ENCODE results near the gene UTS2R.
"Not testable (repeated sequence)": the region's sequence is repeated elsewhere in the genome, so short reads cannot be mapped to it uniquely, and the experiment has no call there.

Gene UTS2R

GRCh38 chr17:82334622-82335394, 36.8 kb upstream of the UTS2R start:
- peak in 1 of 5 donors; percentile 43 for DNase-seq

DNA sequence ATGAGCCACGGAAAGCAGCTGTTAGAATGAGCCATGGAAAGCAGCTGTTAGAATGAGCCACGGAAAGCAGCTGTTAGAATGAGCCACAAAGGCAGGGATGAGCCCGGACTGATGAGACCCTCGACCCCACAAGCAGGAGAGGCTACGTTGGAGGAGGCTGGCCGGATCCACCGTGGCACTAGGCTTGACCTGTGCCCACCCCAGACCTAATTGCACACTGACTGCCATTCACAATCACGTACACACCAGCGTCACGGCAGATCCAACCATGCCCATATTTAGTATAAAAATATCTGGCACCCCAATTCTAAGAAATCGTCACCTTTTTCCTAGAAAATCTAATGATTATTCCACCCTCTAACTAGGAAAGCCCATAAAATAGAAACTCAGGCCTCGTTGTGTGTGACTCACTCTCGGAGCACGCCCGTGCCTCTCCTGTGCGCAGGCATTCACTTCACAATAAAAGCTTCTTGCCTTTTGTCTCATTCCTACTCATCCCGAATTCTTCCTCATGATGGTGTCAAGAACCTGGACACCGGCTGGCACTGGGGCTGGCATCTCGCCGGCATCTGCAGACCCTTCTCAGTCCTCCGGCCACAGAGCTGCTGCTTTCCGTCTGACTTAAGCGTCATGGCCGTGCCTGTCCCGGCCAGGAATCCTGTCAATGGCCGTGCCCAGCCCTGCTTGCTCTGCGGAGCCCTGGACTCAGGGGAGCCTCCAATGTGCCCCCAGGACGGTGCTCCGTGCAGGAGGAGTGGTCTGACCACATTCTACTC, 32.5 kb upstream of the UTS2R start:
- peak in 1 of 5 donors; percentile 25 for DNase-seq

DNA sequence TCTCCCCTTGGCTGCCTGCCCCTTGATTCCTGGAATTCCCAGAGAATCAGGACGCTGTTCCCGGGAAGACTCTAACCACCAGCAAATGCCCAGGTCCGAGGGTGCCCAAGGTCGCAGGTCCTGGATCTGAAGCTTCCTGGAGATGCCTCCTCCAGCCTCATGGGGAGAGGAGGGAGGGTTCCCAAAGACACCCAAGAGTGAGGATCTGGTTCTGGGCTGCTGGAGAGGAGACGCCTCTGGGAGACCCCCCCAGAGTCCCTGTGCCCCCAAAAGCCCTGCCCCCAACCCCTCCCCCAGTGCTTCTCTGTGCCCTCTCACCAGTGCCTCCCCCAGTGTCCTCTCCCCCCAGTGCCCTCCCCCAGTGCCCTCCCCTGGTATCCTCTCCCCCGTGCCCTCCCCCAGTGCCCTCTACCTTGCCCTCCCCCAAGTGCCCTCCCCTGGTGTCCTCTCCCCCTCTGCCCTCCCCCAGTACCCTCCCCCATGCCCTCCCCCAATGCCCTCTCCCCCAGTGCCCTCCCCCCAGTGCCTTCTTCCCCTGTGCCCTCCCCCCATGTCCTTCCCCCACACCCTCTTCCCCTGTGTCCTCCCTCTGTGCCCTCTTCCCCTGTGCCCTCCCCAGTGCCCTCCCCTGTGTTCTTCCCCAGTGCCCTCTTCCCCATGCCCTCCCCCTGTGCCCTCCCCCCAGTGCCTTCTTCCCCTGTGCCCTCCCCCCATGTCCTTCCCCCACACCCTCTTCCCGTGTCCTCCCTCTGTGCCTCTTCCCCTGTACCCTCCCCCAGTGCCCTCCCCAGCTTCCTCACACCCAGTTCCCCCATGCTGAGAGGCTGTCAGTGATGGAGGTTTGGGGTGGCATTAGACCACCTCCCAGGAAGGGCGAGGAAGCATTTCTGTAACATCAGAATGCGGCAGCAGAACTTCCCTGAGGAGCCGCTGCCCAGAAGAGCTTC, 31.7 kb upstream of the UTS2R start:
- no peak for DNase-seq

DNA sequence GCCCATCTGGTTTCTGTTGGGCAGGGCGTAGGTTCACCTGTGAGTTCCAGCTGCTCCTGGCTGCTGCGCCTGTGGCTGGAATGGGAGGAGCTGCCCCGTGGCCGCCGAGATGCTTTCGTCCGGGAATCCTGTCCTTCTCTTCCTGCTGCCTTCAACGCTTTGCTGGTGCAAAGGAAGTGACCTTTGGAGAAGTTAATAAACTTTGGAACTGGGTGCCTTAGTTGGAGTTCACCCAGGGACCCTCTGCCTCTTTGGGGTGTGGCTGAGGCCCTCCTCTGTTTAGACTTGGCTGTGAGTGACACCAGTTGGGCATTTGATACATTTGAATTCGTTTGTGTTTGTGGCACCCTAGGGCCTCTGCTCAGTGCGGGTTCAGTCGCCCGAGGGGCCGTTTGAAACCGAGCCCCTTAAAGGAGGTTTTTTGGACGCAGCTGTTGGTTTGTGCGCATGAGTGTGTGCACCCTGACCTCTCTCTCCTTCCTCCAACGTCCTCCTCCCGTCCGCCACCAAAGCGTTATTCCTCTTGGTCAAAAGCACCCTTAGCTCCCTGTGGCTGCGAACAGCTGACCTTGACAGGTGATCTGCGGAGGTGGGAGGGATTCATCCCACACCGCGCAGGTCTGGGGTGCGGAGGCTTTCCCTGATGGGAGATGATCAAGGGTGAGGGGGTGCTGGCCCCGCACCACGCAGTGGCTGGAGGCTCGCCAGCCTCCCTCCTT, 29.0 kb upstream of the UTS2R start:
- DNase-seq, result no peak

GRCh38 chr17:82343560-82343959, 28.0 kb upstream of the UTS2R start:
- no peak for DNase-seq

- DNase-seq, result no peak
Observed at GRCh38 chr17:82344175-82344907, 27.2 kb upstream of the UTS2R start.

DNA sequence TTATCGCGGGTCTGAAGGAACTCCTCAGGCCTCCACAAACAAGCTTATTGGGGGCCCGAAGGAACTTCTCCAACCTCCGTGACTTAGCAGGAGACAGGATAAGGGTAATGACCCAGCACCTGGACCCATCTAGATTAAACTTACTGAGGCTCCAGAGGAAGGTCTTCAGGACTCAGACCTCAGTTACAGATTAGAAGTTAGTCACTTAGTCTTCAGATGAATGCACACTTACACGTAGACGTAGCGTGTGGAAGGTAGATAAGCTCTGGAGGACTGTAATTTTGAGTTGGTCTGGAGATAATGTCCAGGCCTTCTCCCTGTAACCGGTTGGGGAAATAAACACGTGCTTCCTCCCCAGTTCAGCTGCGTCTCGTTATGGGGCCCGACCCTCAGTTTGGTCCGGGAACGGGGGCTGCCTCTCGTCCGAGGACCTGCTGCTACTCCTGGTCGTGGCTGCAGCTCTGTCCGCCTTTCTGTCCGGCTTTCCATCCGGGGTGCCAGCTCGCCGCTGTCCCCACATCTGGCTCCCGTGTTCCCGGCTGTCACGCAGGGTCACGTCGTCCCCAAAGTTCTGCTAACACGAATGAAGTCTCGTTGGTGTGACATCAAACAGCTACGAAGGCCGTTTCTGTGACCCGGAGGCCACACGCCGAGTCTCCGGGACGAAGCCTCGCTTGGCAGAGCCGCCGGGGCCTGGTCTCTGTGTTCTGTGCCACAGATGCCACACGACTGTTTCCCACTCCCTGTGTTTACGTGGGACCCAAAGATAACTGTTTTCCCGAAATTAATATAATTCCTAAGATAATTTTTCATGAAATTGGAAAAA, 26.2 kb upstream of the UTS2R start:
- DNase-seq, result no peak

DNA sequence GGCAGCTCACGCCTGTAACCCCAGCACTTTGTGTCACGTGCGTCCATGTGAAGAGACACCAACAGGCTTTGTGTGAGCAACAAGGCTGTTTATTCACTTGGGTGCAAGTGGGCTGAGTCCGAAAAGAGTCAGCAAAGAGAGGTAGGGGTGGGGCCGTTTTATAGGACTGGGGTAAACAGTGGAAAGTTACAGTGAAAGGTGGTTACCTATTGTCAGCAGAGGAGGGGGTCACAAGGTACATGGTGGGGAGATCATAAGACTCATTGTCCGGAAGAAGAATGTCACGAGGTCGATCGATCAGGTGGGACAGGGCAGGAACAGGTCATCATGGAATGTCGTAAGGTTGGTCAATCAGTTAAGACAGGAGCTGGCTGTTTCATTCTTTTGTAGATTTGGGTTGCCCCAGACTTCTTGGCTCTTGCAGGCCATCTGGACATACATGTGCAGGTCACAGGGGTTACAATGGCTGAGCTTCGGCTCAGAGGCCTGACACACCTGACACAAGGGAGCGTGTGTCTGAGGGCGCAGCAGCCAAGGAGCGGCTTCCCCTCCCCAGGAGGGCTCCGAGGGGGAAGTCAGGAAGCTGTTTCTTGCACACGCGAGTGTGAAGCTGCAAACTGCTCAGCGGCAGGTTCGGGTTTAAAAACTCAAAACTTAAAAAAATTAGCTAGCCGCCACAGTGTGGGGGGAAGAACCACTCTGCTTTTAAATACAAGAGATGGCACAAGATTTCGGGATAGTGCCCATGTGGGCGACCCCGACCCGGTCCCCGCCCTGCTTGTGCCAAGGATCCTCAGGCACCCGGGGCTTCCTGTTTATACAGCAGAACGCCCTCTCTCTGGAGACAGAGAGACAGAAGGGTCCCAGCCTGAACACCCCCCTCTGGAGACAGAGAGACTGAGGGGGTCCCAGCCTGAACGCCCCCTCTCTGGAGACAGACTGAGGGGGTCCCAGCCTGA, 24.9 kb upstream of the UTS2R start:
- no peak for DNase-seq

GRCh38 chr17:82347994-82348393, 23.6 kb upstream of the UTS2R start:
- DNase-seq, result not testable (repeated sequence)

DNA sequence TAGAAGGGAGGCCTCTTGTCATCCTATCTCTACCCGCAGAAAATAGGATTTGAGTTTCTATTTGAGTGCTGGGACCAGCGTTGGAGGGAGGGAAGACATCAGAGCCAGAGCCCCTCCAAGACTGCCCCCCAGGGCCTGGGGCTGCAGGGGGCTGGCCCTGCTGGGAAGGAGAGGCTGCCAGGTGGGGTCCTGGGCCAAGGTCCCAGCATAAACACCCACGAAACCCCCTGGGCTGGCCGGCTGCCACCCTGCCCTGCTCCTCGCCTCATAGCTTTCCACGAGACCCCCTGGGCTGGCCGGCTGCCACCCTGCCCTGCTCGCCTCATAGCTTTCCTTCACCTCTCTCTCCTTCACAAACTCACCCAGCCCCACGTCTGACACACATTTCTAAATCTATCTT, 23.1 kb upstream of the UTS2R start:
- DNase-seq, result no peak

- no peak for DNase-seq
Observed at GRCh38 chr17:82348866-82349265, 22.7 kb upstream of the UTS2R start.

DNA sequence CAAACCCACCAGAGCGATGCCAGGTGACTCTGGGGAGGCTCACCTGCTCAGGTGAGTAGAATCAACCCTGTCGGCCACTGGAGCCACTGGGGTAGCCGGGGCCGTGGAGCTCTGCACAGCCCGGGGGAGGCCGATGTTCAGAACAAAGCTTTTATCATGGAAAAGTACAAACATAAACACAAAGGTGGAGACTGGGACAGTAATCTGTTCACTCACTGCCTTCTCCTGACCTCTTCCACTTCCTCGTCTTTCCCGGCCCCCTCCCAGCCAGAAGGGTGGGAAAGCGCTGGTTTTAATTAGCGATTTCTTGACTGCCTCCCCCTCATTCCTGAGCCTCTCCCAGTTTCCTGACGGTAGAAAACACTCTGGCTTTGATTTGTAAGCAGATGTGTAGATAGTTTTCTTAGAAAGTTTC, 22.3 kb upstream of the UTS2R start:
- DNase-seq, result no peak

DNA sequence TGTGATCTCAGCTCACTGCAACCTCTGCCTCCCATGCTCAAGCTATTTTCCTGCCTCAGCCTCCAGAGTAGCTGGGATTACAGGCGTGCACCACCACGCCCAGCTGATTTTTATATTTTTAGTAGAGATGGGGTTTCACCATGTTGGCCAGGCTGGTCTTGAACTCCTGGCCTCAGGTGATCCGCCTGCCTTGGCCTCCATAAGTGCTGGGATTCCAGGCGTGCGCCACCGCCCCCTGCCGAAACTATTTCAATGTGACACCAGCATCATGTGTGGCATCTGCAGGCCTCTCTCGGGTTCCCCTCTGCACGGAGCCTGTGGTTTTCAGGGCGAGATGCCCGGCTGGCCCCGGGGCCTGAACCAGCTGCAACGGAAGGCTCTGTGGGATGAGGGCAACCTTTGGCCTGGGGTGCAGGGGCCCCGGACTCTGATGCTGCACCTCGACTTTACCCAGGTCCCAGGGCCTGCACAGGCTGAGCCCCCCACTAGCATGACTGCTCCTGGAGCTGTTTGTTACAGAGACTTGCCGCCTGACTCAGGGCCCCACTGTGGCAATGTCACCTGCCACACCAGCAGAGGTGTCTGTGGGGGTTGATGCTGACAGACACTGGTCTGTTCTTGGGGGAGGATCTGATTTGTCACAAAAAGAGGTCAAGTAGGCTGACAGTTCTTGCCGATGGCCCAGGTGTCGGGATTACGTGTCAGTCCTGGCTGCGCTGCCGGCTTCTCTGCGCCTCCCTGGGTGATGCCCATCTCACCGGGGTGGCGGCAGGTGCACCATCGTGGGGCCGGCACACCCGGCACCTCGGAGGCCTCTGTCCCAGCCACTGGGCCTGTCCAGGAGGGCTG, 21.2 kb upstream of the UTS2R start:
- peak in 1 of 5 donors; percentile 52 for DNase-seq

DNA sequence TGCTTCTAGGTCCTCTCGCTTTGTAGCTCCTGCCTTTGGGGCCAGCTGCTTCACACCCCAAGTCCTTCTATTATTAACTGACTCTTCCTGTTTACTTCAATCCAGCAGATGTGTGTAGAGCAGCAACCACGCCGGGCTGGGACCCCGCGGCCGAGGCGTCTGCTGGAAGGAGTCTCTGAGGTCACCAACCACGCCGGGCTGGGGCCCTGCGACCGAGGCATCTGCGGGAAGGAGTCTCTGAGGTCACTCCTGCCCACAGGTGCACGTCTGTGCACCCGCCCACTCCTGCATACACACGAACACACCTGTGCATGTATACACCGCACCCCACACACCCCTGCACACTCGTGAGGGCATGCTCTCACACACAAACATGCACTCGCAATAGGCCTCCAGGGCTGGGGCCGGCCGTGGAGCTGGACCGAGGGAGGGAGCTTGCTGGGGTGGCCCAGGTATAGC, 20.3 kb upstream of the UTS2R start:
- DNase-seq, result no peak

GRCh38 chr17:82351713-82352488, 19.7 kb upstream of the UTS2R start:
- DNase-seq, result peak; percentile 51 to 84 (median 74)

- no peak for DNase-seq
Observed at GRCh38 chr17:82353484-82353883, 18.1 kb upstream of the UTS2R start.

DNA sequence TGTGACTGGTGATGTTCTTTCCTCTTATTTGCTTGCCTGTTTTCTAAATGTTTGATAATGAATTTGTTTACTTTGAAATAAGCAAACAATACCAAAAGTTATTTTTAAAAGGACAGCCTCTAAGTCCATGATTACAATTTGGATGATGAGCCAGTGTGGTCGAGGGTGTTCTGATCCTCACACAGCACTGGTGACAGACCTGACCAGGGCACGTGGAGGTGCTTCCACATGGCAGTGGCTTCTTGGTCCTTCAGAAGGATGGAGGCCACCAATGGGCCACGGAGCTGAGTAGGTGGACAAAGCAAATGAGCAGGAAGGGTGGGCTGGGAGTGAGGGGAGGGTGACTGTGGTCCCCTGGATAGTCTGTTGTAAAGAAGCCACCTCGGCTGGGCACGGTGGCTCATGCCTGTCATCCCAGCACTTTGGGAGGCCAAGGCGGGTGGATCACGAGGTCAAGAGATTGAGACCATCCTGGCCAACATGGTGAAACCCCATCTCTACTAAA, 16.7 kb upstream of the UTS2R start:
- DNase-seq, result no peak

Measured in T-helper 1 cell (primary cell).